IPS-15b (cell line): Measurements from ENCODE around the gene COL18A1.

ENCODE experiments used
- H3K27me3 ChIP-seq: one replicate; pipeline ENCODE4 v1.6.1; 2013; ENCODE audit warnings: low read length; ENCODE audit not compliant: control insufficient read depth, insufficient read depth
- H3K36me3 ChIP-seq: one replicate; pipeline ENCODE4 v1.6.1; 2013; ENCODE audit warnings: low read length; ENCODE audit not compliant: control insufficient read depth, insufficient read depth
- H3K4me1 ChIP-seq: one replicate; pipeline ENCODE4 v1.6.1; 2013; ENCODE audit warnings: mild to moderate bottlenecking, low read length; ENCODE audit not compliant: control insufficient read depth, insufficient read depth
- H3K4me3 ChIP-seq: one replicate; pipeline ENCODE4 v1.5.1; 2013; ENCODE audit warnings: low read depth, low read length
- H3K9ac ChIP-seq: one replicate; pipeline ENCODE4 v1.6.1; 2013; ENCODE audit warnings: low read depth, mild to moderate bottlenecking, low read length
- H3K9me3 ChIP-seq: one replicate; pipeline ENCODE4 v1.6.1; 2013; ENCODE audit warnings: mild to moderate bottlenecking, low read length; ENCODE audit not compliant: control insufficient read depth, insufficient read depth

Gene COL18A1

GRCh38 chr21:45386728-45387371, 18.1 kb upstream of the COL18A1 start:
- Histone ChIP-seq H3K9ac (no peak overlapping the region), H3K36me3 (no peaks in the 10 kb centered on the region), H3K27me3 (no peaks in the 10 kb centered on the region), H3K9me3 (no peaks in the 10 kb centered on the region), H3K4me1 (no peaks in the 10 kb centered on the region), H3K4me3 (no peak overlapping the region)

GRCh38 chr21:45387506-45387905, 17.5 kb upstream of the COL18A1 start:
- no peaks in the 10 kb centered on the region for H3K9me3 ChIP-seq
- H3K4me3 ChIP-seq: no peak overlapping the region
- H3K4me1 ChIP-seq: no peaks in the 10 kb centered on the region
- H3K9ac ChIP-seq: no peak overlapping the region
- H3K36me3 ChIP-seq: no peaks in the 10 kb centered on the region
- H3K27me3 ChIP-seq: no peaks in the 10 kb centered on the region

- no peaks in the 10 kb centered on the region for H3K4me1 ChIP-seq
These were observed 16.9 kb upstream of the COL18A1 start for GRCh38 chr21:45388011-45388521.

GRCh38 chr21:45388611-45389296, 16.2 kb upstream of the COL18A1 start:
- Histone ChIP-seq H3K9me3 (no peaks in the 10 kb centered on the region), H3K9ac (no peak overlapping the region), H3K4me1 (no peaks in the 10 kb centered on the region), H3K4me3 (no peak overlapping the region), H3K36me3 (no peaks in the 10 kb centered on the region), H3K27me3 (no peaks in the 10 kb centered on the region)

More at GRCh38 chr21:45388011-45388521, 16.9 kb upstream of the COL18A1 start:
- H3K4me3 ChIP-seq: no peak overlapping the region
- H3K9ac ChIP-seq: no peak overlapping the region
- no peaks in the 10 kb centered on the region for H3K27me3 ChIP-seq
- H3K9me3 ChIP-seq: no peaks in the 10 kb centered on the region
- H3K36me3 ChIP-seq: no peaks in the 10 kb centered on the region

GRCh38 chr21:45390121-45390751, 14.7 kb upstream of the COL18A1 start:
- no peaks in the 10 kb centered on the region for H3K36me3 ChIP-seq
- H3K27me3 ChIP-seq: no peaks in the 10 kb centered on the region
- no peaks in the 10 kb centered on the region for H3K4me1 ChIP-seq
- H3K4me3 ChIP-seq: no peak overlapping the region
- H3K9ac ChIP-seq: no peak overlapping the region
- no peaks in the 10 kb centered on the region for H3K9me3 ChIP-seq

- no peak overlapping the region for H3K4me3 ChIP-seq
- H3K4me1 ChIP-seq: no peaks in the 10 kb centered on the region
- no peaks in the 10 kb centered on the region for H3K36me3 ChIP-seq
- H3K9me3 ChIP-seq: no peaks in the 10 kb centered on the region
- no peak overlapping the region for H3K9ac ChIP-seq
- no peaks in the 10 kb centered on the region for H3K27me3 ChIP-seq
These were observed 13.9 kb upstream of the COL18A1 start for GRCh38 chr21:45390831-45391742.

- Histone ChIP-seq H3K9ac (no peak overlapping the region), H3K4me3 (no peak overlapping the region), H3K4me1 (no peaks in the 10 kb centered on the region), H3K9me3 (no peaks in the 10 kb centered on the region), H3K36me3 (no peaks in the 10 kb centered on the region), H3K27me3 (no peaks in the 10 kb centered on the region)
These were observed 13.0 kb upstream of the COL18A1 start for GRCh38 chr21:45391743-45392572.

GRCh38 chr21:45392573-45392971, 12.4 kb upstream of the COL18A1 start:
- Histone ChIP-seq H3K27me3 (no peaks in the 10 kb centered on the region), H3K36me3 (no peaks in the 10 kb centered on the region), H3K4me3 (no peak overlapping the region), H3K9me3 (no peaks in the 10 kb centered on the region), H3K4me1 (no peaks in the 10 kb centered on the region), H3K9ac (no peak overlapping the region)

- Histone ChIP-seq H3K4me3 (no peak overlapping the region), H3K9ac (no peak overlapping the region), H3K36me3 (no peaks in the 10 kb centered on the region), H3K4me1 (no peaks in the 10 kb centered on the region), H3K27me3 (no peaks in the 10 kb centered on the region), H3K9me3 (no peaks in the 10 kb centered on the region)
These were observed 11.9 kb upstream of the COL18A1 start for GRCh38 chr21:45393021-45393420.

GRCh38 chr21:45393833-45394638, 10.9 kb upstream of the COL18A1 start:
- no peaks in the 10 kb centered on the region for H3K27me3 ChIP-seq
- H3K4me3 ChIP-seq: no peak overlapping the region
- no peaks in the 10 kb centered on the region for H3K9me3 ChIP-seq
- no peaks in the 10 kb centered on the region for H3K36me3 ChIP-seq
- no peaks in the 10 kb centered on the region for H3K4me1 ChIP-seq
- no peak overlapping the region for H3K9ac ChIP-seq
